GM18870 (cell line): ENCODE measurements around the gene NEDD4L.

Experiments used
- ATAC-seq: cut with Tn5 transposase; IDR thresholded peaks from one replicate; pipeline ENCODE4 v1.9.1; 2021; ENCODE audit warnings: moderate library complexity; ENCODE audit not compliant: unreplicated experiment

The NEDD4L gene

DNA sequence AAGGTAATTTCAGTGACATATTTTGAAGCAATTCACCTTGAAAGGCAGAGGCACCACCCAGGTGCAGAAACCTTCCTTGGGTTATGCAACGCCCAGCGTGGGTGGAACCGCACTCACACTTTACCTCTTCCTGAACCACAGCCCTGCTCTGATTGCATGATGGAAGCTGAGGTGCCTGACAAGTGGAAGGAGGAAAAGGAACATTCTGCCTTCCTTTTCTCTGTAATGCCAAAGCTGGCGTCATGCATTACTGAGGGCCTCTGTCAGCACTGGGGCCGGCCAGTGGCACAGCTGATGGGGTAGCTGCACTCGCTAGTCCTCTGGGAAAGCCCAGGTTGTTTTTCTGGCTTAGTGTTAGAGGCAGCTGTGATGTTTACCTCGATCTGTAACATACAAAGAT is 266.5 kb downstream of the NEDD4L start:
- ATAC-seq: no peak

DNA sequence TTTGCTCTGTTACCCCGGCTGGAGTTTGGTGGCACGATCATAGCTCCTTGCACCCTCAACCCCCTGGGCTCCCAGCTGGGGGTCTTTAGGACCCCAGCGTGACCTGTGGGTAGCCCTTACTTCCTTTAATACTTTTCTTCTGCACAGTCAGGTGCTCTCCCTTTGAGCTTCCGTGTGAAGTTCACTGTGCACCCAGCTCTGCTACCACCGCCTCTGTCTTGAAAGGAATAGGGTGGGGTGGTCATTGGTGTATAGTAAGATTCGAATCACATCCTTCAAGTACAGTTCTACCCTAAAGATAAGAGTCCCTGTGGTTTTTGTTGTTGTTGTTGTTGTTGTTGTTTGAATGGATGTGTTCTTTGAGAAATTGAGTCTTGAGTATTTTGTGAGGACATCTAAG is 267.4 kb downstream of the NEDD4L start:
- ATAC-seq: no peak

DNA sequence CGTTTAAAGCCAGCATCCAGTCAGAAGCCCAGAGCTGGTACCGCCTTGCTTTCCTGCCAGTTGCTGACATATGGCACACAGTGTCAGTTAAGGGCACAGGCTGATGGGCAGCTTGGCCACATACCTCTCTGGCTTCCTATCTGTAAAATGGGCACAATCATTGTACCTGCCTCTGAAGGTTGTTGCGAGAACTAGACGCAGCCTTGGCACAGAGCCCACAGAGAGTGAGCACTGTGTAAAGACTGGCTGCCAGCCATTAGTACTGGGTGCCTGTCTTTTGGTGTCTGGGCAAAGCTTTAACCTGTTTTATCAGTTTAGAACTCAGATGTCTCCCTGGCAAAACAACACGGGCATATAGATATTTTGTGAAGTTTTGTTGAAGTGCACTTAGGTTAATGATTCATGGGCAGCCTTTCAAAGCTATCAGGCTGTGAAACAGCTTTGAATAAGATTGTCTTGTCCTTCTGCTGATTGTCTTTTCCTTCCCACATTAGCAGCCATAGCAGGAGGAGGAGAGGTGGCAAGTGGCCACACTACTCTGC is 269.5 kb downstream of the NEDD4L start:
- no peak for ATAC-seq

DNA sequence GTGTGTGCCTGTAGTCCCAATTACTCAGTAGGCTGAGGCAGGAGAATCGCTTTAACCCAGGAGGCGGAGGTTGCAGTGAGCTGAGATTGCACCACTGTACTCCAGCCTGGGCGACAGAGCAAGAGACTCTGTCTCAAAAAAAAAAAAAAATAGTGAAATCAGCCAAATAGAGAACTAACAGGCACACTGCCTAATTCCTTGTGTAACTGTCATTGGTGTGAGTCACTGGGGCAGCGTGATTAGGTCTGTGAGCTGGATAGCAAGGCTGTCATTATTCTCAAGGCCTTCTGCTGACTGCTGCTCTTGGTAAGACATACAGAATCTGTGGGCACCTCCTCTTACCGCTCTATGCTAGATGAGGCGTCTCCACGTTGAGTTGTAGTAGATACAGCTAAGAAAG is 270.3 kb downstream of the NEDD4L start:
- no peak for ATAC-seq

DNA sequence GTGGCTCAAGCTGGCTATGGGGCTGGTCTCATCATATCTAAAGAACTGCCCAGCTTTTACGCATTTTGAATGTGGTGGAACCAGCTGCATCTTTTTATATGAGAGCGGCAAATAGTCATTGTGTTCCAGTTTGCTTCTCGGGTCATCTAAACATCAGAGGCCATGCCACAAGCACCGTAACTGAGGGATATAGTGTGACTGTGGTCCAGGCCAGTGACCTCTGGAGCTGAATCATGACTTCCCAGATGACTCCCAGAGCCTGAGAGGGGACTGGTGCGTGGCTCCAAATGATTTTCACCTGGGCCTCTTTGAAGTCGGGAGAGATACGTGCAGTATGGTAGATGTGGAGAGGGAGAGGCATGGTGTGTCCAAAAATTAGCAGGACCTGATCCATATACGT is 271.0 kb downstream of the NEDD4L start:
- ATAC-seq: no peak

DNA sequence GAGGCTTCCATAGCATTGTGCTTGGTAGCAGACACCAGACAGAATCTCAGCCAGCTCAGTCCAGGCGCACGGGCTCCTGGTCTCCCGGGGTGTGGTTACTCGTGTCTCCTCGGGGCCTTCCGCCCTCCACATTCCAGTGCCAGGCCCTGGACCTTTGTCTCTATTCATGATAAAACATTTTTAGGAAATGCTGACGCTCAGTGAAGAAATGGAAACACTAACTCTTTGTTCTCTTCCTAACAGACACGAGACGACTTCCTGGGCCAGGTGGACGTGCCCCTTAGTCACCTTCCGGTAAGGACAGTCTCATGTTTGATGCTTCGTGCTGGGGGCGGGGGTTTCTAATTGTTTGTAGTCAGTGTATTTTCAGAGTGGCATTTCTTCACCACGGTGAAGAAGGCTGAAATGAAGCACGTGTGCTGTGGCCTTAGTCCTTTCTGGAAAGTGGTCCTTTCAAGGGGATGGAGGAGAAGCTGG is 271.8 kb downstream of the NEDD4L start:
- ATAC-seq: no peak

DNA sequence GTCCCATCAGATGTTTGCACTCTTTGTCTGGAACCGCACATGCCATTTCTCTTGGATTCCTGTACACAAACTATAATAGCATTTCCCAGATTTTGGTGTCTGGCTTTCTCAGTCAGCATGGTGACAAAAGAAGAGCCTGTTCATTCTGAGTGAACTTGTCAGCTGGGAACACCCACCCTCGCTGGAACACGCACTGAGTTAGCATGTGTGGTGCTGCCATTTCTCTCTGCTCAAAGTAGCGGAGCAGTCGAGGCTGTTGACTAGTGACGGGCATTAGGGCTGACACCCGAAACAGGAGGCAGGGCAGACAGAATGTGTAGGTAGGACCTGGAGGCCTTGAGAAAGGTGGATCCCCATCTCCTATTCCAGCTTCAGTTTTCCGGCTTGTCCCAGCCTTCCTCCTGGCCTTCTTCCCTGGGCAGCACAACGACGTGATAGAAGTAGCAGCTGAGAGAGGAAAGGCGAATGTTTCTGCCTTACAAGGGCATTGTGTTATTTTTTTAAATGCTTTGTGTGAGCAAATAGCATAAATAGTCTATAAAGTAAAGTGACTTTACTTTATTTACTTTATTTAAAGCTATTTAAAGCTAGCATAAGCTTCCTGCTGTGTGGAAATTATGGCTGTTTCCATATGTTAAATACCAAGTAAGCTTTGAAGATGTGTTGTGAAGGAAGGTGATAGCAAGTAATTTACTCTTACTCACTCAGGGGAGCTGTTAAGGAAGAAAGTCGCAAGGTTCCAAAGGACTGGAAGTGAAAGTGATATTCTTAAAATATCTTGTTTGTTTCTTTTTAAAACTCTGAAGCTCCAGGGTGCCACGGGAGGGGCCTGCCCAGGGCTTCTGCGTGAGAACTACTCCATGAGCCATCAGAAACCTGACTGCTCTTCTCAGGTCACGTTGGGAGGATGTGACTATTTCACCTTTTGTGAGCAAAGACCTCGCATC is 272.6 kb downstream of the NEDD4L start:
- ATAC-seq: no peak

DNA sequence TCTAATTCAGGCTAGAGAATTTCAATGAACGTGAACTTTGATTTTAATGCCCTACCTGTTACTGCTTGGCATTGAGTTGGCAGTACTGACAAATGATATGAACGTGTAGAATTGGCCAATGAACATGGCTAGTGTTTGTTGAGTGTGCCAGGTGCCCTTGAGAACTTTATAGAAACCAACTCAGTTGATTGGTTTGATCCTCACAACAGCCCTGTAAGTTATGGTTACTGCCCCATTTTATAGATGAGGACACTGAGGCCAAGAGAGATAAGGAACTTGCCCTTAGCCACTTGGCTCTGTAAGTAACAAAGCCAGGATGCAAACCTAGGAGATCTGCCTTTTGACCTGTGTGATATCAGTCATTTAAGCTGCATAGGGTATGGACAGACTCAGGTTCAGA is 275.7 kb downstream of the NEDD4L start:
- no peak for ATAC-seq

DNA sequence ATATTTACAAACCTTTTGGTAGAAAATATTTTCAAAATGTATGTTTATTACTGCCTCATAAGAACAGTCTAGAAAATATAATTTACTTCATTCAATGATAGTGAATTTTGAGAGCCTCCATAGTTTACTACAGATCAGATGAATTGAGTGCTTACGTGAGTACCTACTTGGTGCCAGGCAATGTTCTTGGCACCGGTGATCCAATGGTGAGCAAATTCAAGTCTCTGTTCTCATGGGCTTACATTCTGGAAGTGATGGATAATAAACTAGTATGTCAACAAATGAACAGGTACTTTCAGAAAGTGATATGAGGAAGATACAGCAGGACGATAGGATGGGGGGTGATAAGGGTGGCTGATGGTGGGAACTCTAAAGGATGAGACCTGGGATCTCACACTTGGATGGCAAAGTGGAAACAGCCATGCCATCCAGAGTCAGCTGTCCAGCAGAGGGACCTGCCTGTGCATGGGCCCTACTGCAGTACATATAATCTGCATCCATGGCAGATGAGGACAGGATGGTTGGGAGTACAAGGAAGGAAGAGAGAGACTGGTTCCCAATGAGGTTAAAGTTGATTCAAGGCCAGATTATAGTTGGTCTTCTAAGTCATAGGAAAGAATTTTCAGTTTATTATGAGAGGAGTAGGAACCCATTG is 277.0 kb downstream of the NEDD4L start:
- no peak for ATAC-seq

DNA sequence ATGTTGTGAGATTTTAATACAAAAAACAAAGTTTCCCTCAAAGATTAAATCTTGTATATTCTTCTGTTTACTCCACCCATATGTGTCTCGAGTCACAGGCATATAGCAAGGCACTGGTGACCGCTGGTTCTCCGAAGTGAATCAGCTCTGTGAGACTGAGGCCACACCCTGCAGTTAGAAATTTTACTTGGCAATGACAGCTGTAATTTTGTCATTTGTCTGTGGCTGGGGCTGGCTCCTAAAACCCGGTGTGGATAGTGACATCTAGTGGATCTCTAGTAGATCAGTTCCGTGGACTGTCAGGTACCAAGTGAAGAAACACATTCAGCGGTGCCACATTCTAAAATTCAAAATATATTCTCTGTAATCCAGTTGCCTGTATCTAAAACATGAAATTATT is 278.0 kb downstream of the NEDD4L start:
- ATAC-seq: no peak

DNA sequence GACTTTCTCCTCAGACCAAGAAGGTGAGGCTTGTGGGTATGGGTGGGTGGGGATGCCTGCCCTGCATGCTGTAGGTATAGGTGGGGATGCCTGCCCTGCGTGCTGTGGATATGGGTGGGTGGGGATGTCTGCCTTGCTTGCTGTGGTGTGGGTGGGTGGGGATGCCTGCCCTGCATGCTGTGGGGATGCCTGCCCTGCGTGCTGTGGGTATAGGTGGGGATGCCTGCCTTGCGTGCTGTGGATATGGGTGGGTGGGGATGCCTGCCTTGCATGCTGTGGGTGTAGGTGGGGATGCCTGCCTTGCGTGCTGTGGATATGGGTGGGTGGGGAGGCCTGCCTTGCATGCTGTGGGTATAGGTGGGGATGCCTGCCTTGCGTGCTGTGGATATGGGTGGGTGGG is 278.4 kb downstream of the NEDD4L start:
- no peak for ATAC-seq

DNA sequence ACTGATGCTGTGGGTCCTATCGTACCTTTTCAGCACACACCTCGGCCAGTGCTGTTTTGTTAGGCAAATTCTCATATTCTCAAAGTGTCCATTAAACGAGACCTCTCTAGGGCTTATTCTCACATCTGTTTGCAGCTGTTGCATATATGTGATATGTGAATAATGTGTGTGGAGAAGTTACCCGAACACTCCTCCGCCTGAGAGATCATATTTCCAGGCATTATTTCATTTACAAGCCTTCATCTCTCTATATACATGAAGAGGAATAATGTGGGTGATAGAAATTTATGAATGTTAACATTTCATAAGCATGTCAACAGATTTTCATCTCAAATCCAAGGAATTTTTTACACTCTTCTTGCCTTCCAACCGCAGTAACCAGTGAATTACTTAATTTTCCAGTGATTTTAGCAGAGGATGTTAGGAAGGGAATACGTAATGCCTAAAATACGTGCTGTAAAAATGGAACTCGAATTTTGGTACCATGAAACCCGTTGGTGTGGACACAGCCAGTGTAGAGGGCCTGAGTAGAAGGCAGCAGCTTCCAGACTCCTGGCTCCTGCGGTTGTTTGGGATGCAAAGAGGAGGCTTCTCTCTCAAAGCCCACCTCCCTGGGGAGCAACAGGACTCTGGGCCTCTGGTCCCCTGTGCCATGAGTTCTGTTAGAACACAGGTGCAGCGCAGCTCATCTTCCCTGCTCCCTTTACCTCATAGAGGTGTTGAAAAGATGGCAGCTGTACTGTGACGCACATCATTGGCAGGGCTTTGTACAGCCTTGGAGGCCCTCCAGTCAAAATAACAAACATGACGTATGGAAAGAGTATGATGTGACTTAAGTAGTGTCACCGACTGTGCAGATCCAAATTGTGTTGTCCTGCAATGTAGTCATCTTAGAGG is 280.1 kb downstream of the NEDD4L start:
- ATAC-seq: no peak

DNA sequence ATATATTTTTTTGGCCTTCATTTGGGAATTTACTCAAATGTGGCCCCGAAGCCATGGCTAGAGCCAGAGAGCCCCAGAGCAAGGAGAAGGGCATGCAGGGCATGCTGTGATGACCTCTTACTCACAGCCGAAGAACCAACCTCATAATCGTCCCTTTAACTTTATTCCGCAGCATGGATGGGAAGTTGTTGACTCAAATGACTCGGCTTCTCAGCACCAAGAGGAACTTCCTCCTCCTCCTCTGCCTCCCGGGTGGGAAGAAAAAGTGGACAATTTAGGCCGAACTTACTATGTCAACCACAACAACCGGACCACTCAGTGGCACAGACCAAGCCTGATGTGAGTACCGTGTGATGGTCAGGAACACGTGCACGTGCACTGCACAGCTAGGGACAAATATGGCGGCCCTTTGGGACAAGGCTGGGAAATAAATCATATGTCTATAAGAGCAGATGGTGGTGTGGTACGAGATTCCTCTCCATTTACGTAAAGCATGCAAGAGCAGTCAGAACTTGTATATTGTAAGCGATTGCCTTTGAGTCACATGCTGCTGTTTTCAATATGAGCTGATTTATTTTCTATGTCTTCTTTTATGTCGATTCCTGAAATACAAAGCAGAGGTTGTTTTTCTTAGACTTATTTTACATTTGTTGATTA is 280.9 kb downstream of the NEDD4L start:
- ATAC-seq: no peak

DNA sequence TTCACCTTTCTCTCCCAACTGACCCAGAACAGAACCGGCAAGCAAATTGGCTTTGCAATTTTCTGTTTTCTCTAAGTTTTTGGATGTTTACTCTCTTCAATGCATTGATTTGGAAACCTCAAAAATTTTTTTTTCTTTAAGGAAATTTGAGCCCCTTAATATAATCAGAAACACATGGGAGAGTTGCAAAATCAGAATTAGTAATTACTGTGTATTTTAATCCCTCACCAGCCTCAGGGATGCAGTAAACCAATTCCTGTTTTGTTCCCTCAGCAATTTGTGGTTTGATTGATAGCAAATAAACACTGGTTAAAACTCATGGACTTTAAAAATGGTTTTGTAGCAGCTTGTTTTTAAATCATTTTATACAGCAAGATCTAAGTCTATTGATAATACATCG is 281.5 kb downstream of the NEDD4L start:
- no peak for ATAC-seq

DNA sequence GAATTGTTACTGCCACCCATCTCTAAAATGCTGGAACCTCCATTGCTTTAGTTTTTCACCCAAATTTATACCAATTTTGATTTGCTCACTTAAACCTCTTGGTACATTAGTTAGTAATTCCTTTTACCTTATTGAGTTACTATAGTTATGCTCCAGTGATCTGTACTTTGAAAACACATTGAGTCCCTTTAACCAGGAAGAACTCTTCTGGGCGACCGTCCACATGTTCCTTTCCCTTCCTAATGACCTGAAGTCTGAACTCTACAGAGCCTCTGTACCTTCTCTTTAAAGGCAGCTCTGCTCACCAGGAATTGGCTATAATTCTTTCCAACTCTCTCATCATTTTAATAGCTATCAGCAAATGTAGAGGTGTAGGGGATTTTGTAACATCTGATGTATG is 290.0 kb downstream of the NEDD4L start:
- no peak for ATAC-seq

DNA sequence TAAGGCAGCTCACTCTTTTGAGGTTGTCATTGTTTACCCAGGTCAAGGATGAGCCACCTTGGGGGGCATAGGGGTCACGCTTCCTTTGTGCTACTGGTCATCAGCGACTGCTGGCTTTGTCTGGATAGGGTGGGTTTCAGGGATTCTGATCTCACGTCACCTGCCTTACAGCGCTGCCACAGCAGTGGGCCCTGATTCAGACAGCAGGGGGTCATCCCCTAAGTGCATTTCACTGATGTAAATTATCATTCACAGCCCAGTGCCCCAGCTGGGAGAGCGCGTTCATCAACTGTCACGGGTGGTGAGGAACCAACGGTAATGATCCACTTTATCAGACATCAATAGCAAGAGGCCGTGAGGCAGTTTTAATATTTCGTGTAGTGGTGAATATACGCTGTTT is 291.2 kb downstream of the NEDD4L start:
- no peak for ATAC-seq

DNA sequence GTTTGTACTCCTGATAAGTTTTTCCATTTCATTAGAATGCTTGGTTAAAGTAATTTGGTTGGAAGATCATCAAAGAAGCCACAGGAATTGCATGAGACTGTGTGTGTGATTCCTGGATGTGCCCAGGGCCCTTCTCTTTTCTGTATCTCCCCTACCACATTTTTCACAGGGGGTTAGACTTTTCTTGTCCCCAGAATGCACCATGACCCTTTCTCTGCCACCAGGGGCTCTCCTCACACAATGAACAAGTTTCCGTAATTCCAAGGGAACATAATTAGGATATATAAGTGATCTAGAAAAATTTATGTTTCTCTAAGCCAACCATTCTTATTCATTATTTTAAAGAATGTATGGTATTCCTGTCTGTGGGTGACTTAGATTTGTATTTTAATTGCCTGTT is 291.8 kb downstream of the NEDD4L start:
- ATAC-seq: no peak

DNA sequence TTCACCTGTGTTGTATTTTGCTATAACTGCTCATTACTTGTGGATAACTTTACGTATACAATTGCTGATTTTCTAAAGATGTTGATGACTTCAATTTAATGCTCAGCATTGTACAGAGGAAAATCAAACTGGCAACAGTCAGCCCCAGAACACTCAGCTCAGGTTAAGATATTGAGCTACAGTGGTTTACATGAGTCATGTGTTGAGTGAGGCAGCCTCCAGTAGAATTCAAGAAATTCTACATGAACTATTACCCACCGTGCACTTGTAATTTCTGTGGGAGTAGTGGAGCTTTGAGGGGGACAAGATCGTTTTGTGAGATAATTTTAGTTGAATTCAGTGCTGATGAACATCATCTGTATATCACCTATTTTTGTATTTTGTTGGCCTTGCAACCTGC is 292.6 kb downstream of the NEDD4L start:
- ATAC-seq: no peak

DNA sequence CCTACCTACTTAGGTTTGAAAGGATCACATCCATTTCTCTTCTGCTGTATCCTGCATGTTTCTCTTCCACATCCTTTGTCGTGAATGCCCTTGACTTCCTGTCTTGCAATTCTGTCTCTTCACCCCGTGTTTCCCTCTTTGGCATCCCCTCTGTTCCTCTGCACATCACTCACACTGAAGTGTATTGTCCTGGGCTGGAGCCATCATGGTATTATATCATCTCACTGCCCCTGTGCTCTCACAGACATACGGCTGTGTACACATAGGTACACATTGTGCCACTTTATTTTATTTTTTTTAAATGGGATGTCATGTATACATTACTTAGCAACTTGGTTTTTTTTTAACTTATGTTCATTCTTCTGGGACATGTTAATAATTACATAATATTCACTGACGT is 293.3 kb downstream of the NEDD4L start:
- no peak for ATAC-seq

DNA sequence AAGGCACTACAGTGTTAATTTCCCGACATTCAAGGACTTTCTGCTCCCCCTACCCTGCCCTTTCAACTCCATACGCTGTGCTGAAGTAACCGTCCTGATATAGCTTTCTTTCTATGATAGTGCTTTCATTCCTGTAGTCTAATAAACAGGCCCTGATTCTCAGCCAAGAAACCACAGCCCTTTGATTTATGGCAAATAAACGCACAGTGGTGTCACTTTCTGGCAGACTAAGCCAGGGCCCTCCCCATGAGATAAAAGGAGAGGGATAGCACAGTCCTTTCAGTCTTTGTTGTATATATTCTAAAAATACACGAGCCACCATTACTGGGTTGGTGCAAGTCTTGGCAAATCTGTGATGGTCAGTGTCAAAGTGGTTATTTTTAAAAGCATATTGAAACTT is 293.7 kb downstream of the NEDD4L start:
- no peak for ATAC-seq

DNA sequence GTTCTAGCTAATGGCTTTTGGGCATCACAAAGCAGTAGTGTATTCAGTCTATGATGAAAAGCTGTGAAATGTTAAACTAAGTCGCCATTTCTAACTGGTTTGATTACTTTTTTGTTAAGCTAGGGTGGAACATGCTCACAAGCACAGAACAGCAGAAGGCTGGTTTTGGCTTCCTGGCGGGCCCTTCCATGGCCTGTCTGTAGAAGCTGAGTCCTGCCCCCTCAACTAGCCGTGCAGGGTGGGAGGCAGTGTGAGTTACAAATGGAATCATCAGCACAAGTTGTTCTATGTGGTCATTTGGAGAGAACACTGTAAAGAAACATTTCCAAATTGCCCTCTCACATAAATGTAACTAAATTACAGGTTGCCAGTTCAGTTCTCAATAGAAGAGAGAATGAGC is 294.1 kb downstream of the NEDD4L start:
- ATAC-seq: no peak
